K562 (cell line): ENCODE data around the gene MAD2L1BP. TPM values are rescaled to one million over a fixed set of nuclear protein-coding genes. Genes with fewer than 3 reads are reported as not detected.

ENCODE experiments used
- BDP1 ChIP-seq: IDR thresholded peaks from 3 replicates; pipeline ENCODE4 v1.6.1; 2011; ENCODE audit not compliant: insufficient read length, insufficient read depth
- DACH1 ChIP-seq: fragments of 450-650 bp; IDR thresholded peaks from 2 replicates; pipeline ENCODE4 v1.6.1; 2018; ENCODE audit not compliant: partially characterized antibody
- HDAC1 ChIP-seq, 2 experiments: fragments of 450-650 bp; IDR thresholded peaks; 2 replicates each; pipeline ENCODE4 v1.6.1; 2016 to 2017; ENCODE audit warnings: inconsistent platforms in 1 of 2, mild to moderate bottlenecking in 1 of 2, moderate library complexity in 1 of 2
- HNRNPH1 ChIP-seq: fragments of 200-400 bp; formaldehyde crosslinking; optimal IDR thresholded peaks from 2 replicates; pipeline ENCODE3; 2017; ENCODE audit warnings: low read depth, mild to moderate bottlenecking, low read length, moderate library complexity
- NEUROD1 ChIP-seq: fragments of 150-350 bp; IDR thresholded peaks from 2 replicates; pipeline ENCODE4 v1.6.1; 2014; ENCODE audit warnings: borderline replicate concordance, low read length, low read depth; ENCODE audit not compliant: partially characterized antibody
- OTX1 ChIP-seq: fragments of 450-650 bp; formaldehyde crosslinking; IDR thresholded peaks from 2 replicates; pipeline ENCODE4 v1.4.0; 2022; ENCODE audit warnings: mild to moderate bottlenecking
- PCBP2 ChIP-seq: fragments of 200-400 bp; formaldehyde crosslinking; IDR thresholded peaks from 2 replicates; pipeline ENCODE4 v1.6.1; 2018; ENCODE audit warnings: low read length, low read depth, mild to moderate bottlenecking, moderate library complexity; ENCODE audit not compliant: poor library complexity, severe bottlenecking
- POLR2B ChIP-seq: fragments of 450-650 bp; IDR thresholded peaks from 2 replicates; pipeline ENCODE4 v1.6.1; 2018; ENCODE audit warnings: low read depth; ENCODE audit not compliant: partially characterized antibody
- PTBP1 ChIP-seq: fragments of 200-400 bp; formaldehyde crosslinking; IDR thresholded peaks from 2 replicates; pipeline ENCODE4 v1.6.1; 2017; ENCODE audit warnings: low read depth, low read length
- RBBP5 ChIP-seq: fragments of 200-600 bp; sonication (generic); IDR thresholded peaks from 2 replicates; pipeline ENCODE4 v1.6.1; 2012; ENCODE audit warnings: borderline replicate concordance, mild to moderate bottlenecking, low read length, control low read depth, inconsistent platforms; ENCODE audit not compliant: insufficient read depth, poor library complexity, severe bottlenecking
- SMAD1 ChIP-seq: fragments of 150-350 bp; IDR thresholded peaks from 2 replicates; pipeline ENCODE4 v1.6.1; 2014; ENCODE audit warnings: low read length, low read depth; ENCODE audit not compliant: partially characterized antibody
- TAF15 ChIP-seq: fragments of 200-400 bp; formaldehyde crosslinking; IDR thresholded peaks from 2 replicates; pipeline ENCODE4 v1.6.1; 2017; ENCODE audit warnings: mild to moderate bottlenecking, low read depth, low read length, moderate library complexity
- TBL1XR1 ChIP-seq, 2 experiments: IDR thresholded peaks; 2 replicates each; pipeline ENCODE4 v1.6.1; 2012; ENCODE audit warnings: improper control_type of control experiment in 2 of 2, low read length in 2 of 2, mild to moderate bottlenecking in 1 of 2
- ZKSCAN1 ChIP-seq: fragments of 150-350 bp; IDR thresholded peaks from 2 replicates; pipeline ENCODE4 v1.6.1; 2016; ENCODE audit warnings: low read depth, low read length
- ZKSCAN8 ChIP-seq: fragments of 200-800 bp; sonication (Bioruptor generic); IDR thresholded peaks from 2 replicates; pipeline ENCODE4 v1.6.1; 2016; ENCODE audit warnings: missing genetic modification characterization, missing compliant biosample characterization
- ZNF717 ChIP-seq: fragments of 250-450 bp; sonication (Bioruptor Pico); IDR thresholded peaks from 2 replicates; pipeline ENCODE4 v1.5.0; 2021
- polyA plus RNA-seq, 8 experiments: library from polyadenylated mRNA; depleted of rRNA in 4 of 8; stranded (reverse) in 5 of 8; unstranded in 3 of 8; fragments of >200 nt; fragmentation: Nextera tagmentation in 2 of 8; fragmentation: Illumina TruSeq in 1 of 8; extraction: Ambion mirVana in 2 of 8; extraction: Trizol in 1 of 8; gene quantifications; 2 replicates each; pipeline versions ENCODE4 v1.2.1 to v1.2.3, GENCODE V29; 2011 to 2014; ENCODE audit warnings: inconsistent platforms in 1 of 8, missing spikeins in 1 of 8
- total RNA-seq, 7 experiments: library from RNA; depleted of rRNA in 6 of 7; stranded (reverse); fragments of >200 nt in 6 of 7; fragmentation: Illumina TruSeq in 2 of 7; extraction: Trizol in 2 of 7; gene quantifications; 2 replicates each; pipeline versions ENCODE4 v1.2.1 to v1.2.3, GENCODE V29; 2011 to 2021; ENCODE audit warnings: low replicate concordance in 1 of 7
- TF ChIP-seq, protein P1 (sequence below): sonication (generic); formaldehyde crosslinking; IDR thresholded peaks from 2 replicates; pipeline ENCODE4 v1.8.1; 2023; ENCODE audit warnings: mild to moderate bottlenecking, missing genetic modification reagents
- TF ChIP-seq, protein P2 (sequence below): sonication (generic); formaldehyde crosslinking; IDR thresholded peaks from 2 replicates; pipeline ENCODE4 v1.8.0; 2022; ENCODE audit warnings: mild to moderate bottlenecking, missing genetic modification reagents, borderline replicate concordance
- TF ChIP-seq, protein P3 (sequence below): fragments of 250-450 bp; sonication (Bioruptor Pico); IDR thresholded peaks from 2 replicates; pipeline ENCODE4 v1.8.0; 2021; ENCODE audit warnings: moderate library complexity, mild to moderate bottlenecking, inconsistent platforms

Gene MAD2L1BP
- total and polyA plus RNA-seq, 9 of the 15 experiments (the other 6 are each of a cell fraction or from before 2014, with no cell fraction given), result 69.7 to 321 (median 111) TPM

DNA sequence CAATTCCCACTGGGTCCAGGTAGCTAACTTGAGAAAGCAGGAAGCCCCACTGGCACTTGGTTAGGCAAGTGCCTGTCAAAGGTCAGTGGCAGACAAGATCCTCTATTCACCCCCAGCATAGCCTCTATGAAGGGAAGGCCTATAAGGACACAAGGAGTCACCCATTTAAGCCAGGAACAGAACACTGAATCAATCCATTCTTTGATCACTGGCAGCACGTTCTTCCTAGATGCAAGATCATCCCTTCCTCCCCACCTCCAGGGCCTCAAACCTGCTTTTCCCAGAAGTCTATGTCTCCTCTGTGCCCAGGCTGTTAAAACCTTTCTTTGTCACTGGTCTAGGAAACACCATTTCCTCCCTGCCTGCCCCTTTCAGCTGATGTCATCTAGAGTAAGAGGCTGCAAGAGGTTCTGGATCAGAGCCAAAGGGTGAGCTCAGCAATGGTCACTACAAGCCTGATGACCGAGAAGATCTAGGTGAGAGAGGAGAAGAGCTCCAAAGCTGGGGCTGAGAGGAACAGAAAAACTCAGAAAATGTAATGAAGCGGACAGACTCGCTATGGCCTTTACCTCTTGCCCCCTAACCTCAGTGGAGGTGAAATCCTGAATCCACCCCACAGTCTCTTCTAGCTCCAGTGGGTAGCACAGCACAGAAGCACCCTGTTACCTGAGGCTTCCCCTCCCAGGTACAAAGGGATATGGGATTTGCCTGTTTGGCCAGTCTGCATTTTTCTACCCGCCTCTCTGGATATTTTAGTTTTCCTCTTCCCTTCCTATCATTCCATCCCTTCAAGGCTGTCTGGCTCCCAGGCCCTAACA is 8.4 kb upstream of the MAD2L1BP start (continued):
- TF ChIP-seq, protein P1, sequence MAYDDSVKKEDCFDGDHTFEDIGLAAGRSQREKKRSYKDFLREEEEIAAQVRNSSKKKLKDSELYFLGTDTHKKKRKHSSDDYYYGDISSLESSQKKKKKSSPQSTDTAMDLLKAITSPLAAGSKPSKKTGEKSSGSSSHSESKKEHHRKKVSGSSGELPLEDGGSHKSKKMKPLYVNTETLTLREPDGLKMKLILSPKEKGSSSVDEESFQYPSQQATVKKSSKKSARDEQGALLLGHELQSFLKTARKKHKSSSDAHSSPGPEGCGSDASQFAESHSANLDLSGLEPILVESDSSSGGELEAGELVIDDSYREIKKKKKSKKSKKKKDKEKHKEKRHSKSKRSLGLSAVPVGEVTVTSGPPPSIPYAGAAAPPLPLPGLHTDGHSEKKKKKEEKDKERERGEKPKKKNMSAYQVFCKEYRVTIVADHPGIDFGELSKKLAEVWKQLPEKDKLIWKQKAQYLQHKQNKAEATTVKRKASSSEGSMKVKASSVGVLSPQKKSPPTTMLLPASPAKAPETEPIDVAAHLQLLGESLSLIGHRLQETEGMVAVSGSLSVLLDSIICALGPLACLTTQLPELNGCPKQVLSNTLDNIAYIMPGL (CRISPR knock-in tag), result peak; percentile 45
- TF ChIP-seq SMAD1 (peak; percentile 95), TAF15 (no peak), ZKSCAN1 (no peak), PTBP1 (no peak), HDAC1 (IDR thresholded peaks at IDR 0.05) (peak in 1 of 2 experiments; percentile 9; a peak in 1 of 4 replicates), ZKSCAN8 (CRISPR knock-in tag) (peak; percentile 78), RBBP5 (peak; percentile 25), ZNF717 (CRISPR knock-in tag) (0 out of 2 replicates have a peak, but pooled peaks have one; percentile 70), OTX1 (CRISPR knock-in tag) (peak; percentile 50), TBL1XR1 (IDR thresholded peaks at IDR 0.05; ENCODE audit: low read length in 2 of 2) (peak in 1 of 2 experiments; percentile 50; a peak in 1 of 4 replicates), BDP1 (no peak), HNRNPH1 (no peak), POLR2B (peak; percentile 96), NEUROD1 (peak; percentile 89), DACH1 (no peak), PCBP2 (no peak)
- TF ChIP-seq, protein P2, sequence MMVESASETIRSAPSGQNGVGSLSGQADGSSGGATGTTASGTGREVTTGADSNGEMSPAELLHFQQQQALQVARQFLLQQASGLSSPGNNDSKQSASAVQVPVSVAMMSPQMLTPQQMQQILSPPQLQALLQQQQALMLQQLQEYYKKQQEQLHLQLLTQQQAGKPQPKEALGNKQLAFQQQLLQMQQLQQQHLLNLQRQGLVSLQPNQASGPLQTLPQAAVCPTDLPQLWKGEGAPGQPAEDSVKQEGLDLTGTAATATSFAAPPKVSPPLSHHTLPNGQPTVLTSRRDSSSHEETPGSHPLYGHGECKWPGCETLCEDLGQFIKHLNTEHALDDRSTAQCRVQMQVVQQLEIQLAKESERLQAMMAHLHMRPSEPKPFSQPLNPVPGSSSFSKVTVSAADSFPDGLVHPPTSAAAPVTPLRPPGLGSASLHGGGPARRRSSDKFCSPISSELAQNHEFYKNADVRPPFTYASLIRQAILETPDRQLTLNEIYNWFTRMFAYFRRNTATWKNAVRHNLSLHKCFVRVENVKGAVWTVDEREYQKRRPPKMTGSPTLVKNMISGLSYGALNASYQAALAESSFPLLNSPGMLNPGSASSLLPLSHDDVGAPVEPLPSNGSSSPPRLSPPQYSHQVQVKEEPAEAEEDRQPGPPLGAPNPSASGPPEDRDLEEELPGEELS, result no peak
- TF ChIP-seq, protein P3, sequence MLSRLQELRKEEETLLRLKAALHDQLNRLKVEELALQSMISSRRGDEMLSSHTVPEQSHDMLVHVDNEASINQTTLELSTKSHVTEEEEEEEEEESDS, result no peak
- TF ChIP-seq, all 486 proteins: peak for 209
